IPS-18c (cell line): ENCODE measurements around the gene ZNF165.
"Not testable (repeated sequence)": the region's sequence is repeated elsewhere in the genome, so short reads cannot be mapped to it uniquely, and the experiment has no call there.

ENCODE experiments used
- H3K4me3 ChIP-seq: 2 replicates; pipeline ENCODE4 v1.7.0; 2013; ENCODE audit warnings: low read depth, mild to moderate bottlenecking, low read length, moderate library complexity; ENCODE audit not compliant: insufficient read depth
- H3K9me3 ChIP-seq: one replicate; pipeline ENCODE4 v1.6.1; 2013; ENCODE audit warnings: mild to moderate bottlenecking, low read length, moderate library complexity; ENCODE audit not compliant: control insufficient read depth, insufficient read depth

ZNF165 gene

GRCh38 chr6:28080381-28080630 lies at the start of gene ZNF165:
Gene ZNF165, plus strand, starts transcription at chr6:28080568. Its CDS starts 4,913 bp downstream, at chr6:28085481.
- H3K4me3 ChIP-seq, result peak within 1 kb of the TSS; percentile 100
- H3K9me3 ChIP-seq, result not testable (repeated sequence)

GRCh38 chr6:28053584-28053983 lies 26.8 kb upstream of the ZNF165 start:
- no peak overlapping the region for H3K4me3 ChIP-seq
- H3K9me3 ChIP-seq, result no peaks in the 10 kb centered on the region

GRCh38 chr6:28060405-28060804 lies 20.0 kb upstream of the ZNF165 start:
- H3K9me3 ChIP-seq, result no peaks in the 10 kb centered on the region

GRCh38 chr6:28064272-28064671 lies 16.1 kb upstream of the ZNF165 start:
- Histone ChIP-seq H3K9me3 (no peaks in the 10 kb centered on the region), H3K4me3 (no peak overlapping the region)

More at GRCh38 chr6:28060405-28060804, 20.0 kb upstream of the ZNF165 start:
- H3K4me3 ChIP-seq, result no peak overlapping the region

- Histone ChIP-seq H3K4me3 (no peak overlapping the region), H3K9me3 (no peaks in the 10 kb centered on the region)
Observed at GRCh38 chr6:28068067-28068466, 12.3 kb upstream of the ZNF165 start.

GRCh38 chr6:28070968-28071367 lies 9.4 kb upstream of the ZNF165 start:
- not testable (repeated sequence) for H3K9me3 ChIP-seq, H3K4me3 ChIP-seq

GRCh38 chr6:28078050-28078449 lies 2.3 kb upstream of the ZNF165 start:
- Histone ChIP-seq H3K9me3 (no peaks in the 10 kb centered on the region), H3K4me3 (no peak overlapping the region)

GRCh38 chr6:28078836-28079235 lies 1.5 kb upstream of the ZNF165 start:
- Histone ChIP-seq H3K9me3 (no peaks in the 10 kb centered on the region), H3K4me3 (no peak overlapping the region)

GRCh38 chr6:28080631-28081485 lies 490 bp downstream of the ZNF165 start:
- H3K4me3 ChIP-seq, result peak overlapping the region; percentile 100
- H3K9me3 ChIP-seq, result no peaks in the 10 kb centered on the region

- Histone ChIP-seq H3K9me3 (no peaks in the 10 kb centered on the region), H3K4me3 (peak overlapping the region; percentile 100)
Observed at GRCh38 chr6:28081486-28081751, 1.1 kb downstream of the ZNF165 start.

GRCh38 chr6:28082939-28083338 lies 2.6 kb downstream of the ZNF165 start:
- Histone ChIP-seq H3K4me3 (no peak overlapping the region), H3K9me3 (peaks cover 3% of the 10 kb centered on the region)

- H3K9me3 ChIP-seq, result peaks cover 7% of the 10 kb centered on the region
- H3K4me3 ChIP-seq, result no peak overlapping the region
Observed at GRCh38 chr6:28089054-28089453, 8.7 kb downstream of the ZNF165 start.

- Histone ChIP-seq H3K9me3 (peaks cover 7% of the 10 kb centered on the region), H3K4me3 (no peak overlapping the region)
Observed at GRCh38 chr6:28090917-28091586, 10.7 kb downstream of the ZNF165 start.

- H3K4me3 ChIP-seq, H3K9me3 ChIP-seq: not testable (repeated sequence)
Observed at GRCh38 chr6:28102222-28102621, 21.9 kb downstream of the ZNF165 start.

GRCh38 chr6:28102699-28103098 lies 22.3 kb downstream of the ZNF165 start:
- not testable (repeated sequence) for H3K9me3 ChIP-seq, H3K4me3 ChIP-seq

- peak overlapping the region; percentile 83 for H3K4me3 ChIP-seq
Observed at GRCh38 chr6:28104392-28105244, 24.2 kb downstream of the ZNF165 start.

GRCh38 chr6:28105245-28105639 lies 24.9 kb downstream of the ZNF165 start:
- H3K9me3 ChIP-seq, result no peaks in the 10 kb centered on the region
- H3K4me3 ChIP-seq, result peak overlapping the region; percentile 83

More at GRCh38 chr6:28104392-28105244, 24.2 kb downstream of the ZNF165 start:
- H3K9me3 ChIP-seq, result no peaks in the 10 kb centered on the region

GRCh38 chr6:28107506-28107905 lies 27.1 kb downstream of the ZNF165 start:
- Histone ChIP-seq H3K4me3 (no peak overlapping the region), H3K9me3 (no peaks in the 10 kb centered on the region)
